ENCODE data around the gene SLC30A1.
"Not testable (repeated sequence)": the region's sequence is repeated elsewhere in the genome, so short reads cannot be mapped to it uniquely, and the experiment has no call there.

SLC30A1 gene

DNA sequence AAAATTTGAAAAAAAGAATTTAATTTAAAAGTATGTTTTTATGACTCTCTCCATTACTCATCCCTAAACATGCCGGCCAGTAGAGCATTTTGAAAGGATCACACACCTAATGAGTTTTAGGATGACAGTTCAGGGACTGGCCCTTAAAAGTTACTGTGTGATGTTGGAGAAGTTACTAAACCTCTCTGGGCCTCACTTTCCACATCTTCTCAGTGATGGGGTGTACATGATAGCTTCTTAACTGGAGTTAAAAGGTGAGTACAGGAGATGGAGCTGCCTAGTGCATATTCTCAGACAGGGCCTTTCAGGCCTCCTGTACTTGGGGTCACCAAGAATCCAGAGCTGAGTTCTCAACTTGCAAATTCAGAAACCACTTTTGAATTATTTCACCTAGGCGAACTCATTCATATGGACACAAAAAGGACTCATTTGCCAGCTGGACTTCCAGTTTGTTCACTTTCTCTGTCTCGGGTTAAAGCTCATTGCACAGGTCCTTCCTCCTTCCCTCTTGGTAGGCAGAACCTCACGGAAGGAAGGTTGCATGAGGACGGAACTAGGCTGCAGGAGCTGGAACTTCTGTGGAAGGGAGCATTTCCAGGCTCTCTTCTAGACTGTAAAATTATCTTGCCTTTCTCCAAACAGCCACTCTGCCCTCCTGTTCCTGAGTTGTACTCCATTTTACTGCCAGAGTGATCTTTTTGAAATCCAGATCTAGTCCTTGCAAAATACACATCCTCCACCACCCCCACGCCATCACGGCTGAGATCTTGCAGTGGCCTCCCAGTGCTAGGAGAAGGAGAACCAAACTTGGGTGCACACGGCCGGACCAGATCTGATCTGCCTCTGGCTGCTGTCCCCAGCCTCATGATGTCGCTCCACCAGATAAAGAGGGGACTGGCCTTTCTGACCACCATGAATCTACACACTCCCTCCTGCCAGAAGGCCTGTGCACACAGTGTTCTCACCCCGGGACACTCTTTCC is 4.3 kb upstream of the SLC30A1 start:
- DNase-seq (ENCODE audit: low read depth in 2 of 2), result no peak

DNA sequence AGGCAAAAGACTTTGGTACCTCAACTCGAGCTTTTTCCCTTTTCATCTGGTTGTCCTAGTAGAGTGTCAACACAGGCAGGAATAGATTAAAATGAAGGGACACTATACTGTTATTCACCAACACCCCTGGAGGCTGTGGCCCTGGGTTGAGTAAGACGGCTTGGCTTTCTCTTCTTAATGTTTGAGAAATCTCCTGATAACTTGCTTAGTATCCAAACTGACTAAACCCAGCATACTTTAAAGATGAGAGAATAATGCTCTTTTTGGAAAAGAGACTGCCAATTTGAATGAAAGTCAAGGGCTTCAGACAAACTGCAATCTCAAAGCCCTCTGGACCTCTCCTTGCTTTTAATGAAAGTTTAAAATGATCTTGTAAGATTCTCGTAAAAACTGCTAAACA is 2.6 kb upstream of the SLC30A1 start:
- peak; percentile 24 to 28 for DNase-seq (ENCODE audit: low read depth in 2 of 2)

DNA sequence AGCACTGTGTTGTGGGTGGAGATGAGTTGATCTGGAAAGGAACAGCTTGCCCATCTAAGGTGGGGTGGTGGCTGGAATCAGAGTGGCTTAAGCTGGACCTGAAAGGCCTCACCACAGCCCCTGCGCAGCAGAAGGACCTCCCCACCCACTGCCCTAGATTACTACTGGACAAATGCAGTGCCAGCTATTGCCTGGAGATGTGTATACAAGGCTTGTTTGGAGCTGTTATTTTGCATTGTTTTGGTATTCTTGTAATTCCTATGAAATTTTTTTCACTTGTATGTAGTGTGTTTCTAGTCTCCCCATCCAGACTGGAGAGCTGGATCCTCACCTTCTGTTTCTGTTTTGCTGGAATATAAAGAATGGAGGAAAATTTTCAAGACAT is 1.3 kb upstream of the SLC30A1 start:
- DNase-seq (ENCODE audit: low read depth in 2 of 2), result no peak

DNA sequence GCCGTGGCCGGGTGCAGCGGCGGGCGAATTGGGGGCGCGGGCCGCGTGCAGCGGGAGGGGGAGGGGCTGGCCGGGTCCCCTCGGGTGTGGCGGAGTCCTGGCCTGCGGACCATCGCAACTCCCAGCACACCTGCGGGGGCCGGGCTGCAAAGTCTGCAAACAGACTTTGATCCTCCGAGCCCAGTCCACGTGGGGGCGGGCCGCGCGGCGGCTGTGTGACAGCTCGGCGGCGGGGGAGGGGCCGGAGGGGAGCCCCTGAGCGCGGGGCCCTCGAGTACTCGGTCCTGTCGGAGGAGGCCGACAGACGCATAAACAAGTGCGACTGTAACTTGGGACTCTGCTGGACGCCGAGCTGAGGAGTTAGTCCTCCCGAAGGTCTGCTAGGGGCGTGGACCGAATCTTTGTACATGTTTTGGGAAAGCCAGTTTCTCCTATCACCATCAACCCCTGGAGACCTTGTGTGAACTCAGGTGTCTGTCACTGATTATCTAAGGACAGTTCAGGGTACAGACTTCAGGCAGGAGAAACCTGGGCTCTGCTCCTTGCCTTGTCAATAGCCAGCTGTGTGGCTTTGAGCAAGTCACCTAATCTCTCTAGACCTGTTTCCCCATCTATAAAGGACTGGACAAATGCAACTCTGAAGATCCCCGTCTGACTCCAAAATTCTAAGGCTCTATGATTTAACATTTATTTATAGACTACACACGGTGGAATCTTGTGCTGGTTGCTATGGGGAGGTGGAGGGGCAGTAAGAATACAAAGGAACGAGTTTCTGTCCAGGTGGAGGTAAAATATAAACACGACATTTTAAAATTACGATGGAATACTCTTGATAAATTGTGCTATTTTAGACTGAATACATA is 710 bp upstream of the SLC30A1 start:
- DNase-seq (ENCODE audit: low read depth in 2 of 2), result no peak

DNA sequence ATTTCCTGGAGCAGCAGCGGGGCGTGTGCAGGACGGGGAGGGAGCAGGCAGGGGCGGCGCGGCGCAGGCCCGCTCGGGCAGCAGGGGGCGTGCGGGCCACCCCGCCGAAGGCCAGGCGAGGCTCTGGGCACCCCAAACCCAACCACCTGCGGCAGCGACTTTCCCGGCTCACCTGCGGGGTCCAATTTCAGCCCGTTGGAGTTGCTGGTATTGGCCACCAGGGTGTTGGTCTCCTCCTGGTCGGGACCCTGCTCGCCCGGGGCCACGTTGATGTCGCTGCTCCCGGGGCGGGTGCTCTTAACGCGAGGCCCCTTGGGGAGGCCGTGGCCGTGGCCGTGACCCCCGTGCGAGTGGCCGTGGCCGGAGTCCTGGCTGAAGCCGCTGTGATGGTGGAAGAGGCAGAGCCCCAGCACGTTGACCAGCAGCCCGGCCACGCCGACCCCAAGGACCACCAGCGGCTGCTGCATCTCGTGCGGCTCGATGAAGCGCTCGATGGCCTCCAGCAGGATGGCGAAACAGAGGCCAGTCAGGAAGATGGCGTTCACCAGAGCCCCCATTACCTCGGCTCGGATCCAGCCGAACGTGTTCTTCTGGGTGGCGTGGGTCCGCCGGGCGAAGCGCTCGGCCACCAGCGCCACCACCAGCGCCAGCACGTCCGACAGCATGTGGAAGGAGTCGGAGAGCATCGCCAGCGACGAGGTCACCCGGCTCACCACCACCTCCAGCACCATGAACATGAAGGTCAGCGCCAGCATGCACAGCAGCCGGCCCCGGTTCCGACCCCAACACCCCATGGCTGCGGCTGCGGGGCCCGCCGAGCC is 932 bp downstream of the SLC30A1 start:
- peak in 1 of 2 experiments; percentile 37 for DNase-seq (ENCODE audit: low read depth in 2 of 2)

DNA sequence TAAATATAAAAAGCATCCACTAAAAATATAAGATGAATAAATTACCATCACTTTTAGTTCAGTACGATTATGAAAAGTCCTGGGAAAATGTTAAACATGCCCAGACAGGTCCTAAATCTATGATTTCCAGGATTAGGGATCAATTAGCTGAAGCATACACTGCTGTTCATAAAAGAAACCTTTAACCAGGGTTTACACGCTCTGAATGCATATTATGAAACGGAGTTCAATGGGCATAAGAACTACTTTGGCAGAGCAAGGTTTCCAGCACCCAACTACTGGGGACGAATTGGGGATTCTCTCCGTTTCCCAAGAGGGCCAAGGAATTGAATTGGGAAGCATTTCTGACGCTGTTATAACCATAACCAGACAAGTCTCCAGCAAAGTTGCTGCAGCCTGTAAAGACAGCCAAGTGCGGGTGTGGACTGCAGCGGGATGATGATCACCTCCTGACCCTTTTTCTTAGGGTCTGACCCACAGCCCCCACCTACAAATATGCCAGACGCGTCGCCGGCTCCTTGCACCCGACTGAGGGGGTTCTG is 1.6 kb downstream of the SLC30A1 start:
- no peak for DNase-seq (ENCODE audit: low read depth in 2 of 2)

DNA sequence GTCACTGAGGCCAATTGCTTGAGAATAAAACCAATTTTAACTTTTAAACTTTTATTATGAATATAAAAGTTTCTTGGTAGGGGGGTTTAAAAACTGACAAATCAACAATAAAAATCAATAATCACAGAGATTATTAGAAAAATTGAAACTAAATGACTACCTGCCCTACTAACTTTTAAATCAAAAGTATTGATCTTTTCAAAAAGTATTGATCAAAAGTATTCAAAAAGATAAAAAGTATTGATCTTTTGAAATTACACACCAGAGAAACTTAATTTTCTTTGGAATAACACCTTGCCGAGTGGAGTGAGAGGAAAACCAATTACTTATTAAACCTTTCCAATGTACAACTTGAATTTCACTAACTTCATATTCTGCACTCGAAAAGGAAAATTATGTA is 2.2 kb downstream of the SLC30A1 start:
- DNase-seq (ENCODE audit: low read depth in 2 of 2), result no peak

DNA sequence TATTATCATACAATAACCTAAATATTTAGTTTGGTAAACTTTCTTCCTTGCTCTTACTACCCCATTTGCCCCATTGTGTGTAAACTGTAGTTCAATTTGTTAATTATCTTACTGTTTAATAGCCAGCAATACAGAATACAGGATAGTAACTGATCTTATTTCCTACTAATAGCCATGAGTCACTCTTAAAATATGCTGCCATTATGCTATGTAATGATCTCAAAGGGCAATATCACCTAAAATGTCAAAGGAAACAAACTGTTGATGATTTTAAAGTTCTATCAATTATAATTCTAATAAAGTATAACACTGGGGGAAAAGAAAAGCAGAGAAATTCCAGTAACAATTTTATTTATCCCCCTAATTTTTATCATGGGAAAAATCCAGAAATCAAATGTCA is 4.3 kb downstream of the SLC30A1 start:
- DNase-seq (ENCODE audit: low read depth in 2 of 2), result no peak

DNA sequence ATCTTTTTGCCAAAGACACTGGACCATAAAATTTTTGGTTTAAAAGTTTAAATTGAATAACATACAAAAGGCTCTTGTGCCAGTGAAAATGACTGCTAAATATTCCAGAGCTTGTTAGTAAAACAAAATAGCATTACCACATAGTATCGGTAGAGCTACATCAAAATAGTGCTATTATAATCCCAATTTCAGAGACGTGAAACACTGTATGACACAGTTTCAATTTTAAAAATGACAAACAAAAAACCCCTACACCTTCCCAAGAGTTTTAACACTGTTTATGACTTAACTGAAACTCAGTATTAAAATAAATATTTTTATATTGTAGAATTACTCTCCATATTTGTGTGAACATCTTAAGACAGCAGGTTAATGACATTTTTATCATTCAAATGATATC is 7.0 kb downstream of the SLC30A1 start:
- no peak for DNase-seq (ENCODE audit: low read depth in 2 of 2)

DNA sequence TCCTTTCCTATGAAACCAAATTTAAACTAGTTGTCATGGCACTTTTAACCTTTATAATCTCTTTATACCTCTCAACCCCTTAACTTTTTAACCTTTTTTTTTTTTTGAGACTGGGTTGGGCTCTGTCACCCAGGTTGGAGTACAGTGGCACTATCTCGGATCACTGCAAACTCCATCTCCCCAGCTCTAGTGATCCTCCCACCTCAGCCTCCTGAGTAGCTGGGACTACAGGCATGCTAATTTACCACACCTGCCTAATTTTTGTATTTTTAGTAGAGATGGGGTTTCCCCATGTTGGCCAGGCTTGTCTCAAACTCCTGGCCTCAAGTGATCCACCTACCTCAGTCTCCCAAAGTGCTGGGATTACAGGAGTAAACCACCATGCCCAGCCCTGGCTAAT is 8.6 kb downstream of the SLC30A1 start:
- not testable (repeated sequence) for DNase-seq (ENCODE audit: low read depth in 2 of 2)

DNA sequence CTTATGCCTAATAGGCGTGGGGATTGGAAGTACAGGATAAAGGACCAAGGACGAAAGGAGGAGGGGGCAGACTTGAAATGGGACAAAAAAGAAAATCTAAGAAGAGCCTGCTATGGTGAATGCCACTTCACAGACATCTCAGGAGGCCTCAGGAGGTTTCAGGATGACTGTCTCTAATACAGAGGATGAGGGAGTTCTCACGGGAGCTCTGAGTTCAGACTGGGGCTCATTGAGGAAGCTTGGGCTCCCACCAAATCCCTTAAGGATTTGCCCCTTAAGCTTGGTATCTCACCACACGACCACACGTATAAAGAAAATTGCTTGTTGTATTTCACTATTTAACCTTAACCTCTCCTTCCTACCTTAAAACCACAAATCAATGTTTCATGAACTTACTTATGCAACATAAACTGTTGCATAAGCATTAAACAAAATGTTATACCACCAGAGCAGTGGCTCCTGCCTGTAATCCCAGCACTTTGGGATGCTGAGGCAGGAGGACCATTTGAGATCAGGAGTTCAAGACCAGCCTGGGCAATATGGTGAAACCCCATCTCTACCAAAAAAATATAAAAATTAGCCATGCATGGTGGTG is 12.4 kb downstream of the SLC30A1 start:
- no peak for DNase-seq (ENCODE audit: low read depth in 2 of 2)

DNA sequence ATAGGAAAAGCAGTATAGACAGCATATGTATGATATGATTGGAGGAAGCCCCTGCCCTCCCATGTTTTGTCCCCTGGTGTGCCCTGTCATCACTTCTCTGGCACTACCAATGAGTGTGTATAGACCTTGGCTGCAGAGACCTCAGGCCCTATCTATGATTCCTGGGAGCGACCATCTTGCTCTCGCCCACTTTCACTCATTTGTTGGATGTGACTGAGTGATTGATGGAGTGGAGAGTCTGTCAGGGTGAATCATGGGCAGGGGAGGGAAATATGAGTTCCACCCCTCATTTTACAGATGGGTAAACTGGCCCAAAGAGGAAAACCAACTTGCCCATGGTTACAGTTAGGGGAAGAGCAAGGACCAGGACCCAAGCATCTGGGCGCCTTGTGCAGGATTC is 14.9 kb downstream of the SLC30A1 start:
- DNase-seq (ENCODE audit: low read depth in 2 of 2), result no peak

DNA sequence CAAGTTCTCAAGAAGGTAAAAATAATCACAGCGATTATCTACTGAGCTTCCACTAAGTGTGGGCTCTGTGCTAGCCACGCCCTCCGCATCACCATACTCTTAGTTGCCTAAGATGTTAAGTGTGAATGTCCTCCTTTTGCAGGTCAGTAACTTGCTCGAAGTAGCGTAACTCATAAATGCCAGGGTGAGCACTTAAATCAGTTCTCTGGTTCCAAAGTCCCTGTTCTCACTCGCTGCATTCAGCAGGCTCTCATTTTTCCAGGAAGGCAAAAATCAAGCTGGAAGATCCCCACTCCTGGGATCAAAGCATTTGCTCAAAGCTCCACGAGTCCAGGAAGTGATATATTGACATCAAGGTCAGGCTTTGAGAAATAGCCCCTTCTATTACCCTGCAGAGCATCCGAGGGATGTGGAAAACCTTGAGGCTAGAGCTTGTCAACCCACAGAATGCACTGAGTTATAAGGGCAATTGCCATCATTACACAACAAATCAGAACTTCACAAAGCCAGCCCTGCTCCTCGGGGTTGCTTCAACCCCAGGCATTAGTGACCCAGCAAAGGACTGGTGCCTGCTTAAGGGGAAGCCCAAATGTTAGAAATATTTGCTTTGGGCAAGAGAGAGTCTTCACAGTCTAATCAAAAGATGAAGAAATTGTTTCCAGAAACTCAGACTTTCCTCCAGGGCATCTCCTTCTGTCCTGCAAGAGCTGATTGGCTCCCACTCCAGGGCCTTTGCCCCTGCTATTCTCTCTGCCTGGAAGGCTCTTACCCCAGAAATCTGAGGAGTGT is 19.5 kb downstream of the SLC30A1 start:
- DNase-seq (ENCODE audit: low read depth in 2 of 2), result no peak

DNA sequence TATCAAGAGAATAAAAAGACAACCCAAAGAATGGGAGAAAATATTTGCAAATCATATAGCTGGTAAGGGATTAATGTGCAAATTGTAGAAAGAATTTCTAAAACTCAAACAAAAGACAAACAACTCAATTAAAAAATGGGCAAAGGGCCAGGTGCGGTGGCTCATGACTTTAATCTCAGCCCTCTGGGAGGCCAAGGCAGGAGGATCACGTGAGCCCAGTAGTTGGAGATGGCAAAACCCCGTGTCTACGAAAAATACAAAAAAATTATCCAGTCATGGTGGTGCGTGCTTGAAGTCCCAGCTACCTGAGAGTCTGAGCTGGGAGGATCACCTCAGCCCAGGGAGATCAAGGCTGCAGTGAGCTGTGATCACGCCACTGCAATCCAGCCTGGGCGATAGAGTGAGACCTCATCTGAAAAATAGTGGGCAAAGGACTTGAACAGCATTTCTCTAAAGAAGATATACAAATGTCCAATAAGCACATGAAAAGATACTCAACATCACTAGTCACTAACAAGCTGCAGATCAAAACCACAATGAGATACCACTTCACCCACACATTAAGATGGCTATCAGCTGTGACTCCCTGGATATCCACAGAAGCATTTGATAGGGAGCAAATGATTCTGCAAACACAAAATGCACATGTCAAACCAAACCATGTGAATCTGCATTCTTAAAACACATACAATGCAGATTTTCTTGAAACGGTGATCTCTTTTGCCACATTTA is 20.9 kb downstream of the SLC30A1 start:
- no peak for DNase-seq (ENCODE audit: low read depth in 2 of 2)

DNA sequence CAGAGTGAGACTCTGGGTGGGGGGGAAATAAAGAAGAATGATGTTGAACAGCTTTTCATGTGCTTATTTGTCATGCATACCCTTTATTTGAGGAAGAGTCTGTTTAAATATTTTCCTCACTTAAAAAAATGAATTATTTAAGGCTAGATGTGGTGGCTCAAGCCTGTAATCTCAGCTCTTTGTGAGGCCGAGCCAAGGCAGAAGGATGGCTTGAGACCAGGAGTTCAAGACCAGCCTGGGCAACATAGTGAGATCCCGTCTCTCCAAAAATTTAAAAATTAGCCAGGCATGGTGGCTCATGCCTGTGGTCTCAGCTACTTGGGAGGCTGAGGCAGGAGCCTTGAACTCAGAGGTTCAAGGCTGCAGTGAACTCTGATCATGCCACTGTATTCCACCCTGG is 25.4 kb downstream of the SLC30A1 start:
- DNase-seq (ENCODE audit: low read depth in 2 of 2), result no peak

DNA sequence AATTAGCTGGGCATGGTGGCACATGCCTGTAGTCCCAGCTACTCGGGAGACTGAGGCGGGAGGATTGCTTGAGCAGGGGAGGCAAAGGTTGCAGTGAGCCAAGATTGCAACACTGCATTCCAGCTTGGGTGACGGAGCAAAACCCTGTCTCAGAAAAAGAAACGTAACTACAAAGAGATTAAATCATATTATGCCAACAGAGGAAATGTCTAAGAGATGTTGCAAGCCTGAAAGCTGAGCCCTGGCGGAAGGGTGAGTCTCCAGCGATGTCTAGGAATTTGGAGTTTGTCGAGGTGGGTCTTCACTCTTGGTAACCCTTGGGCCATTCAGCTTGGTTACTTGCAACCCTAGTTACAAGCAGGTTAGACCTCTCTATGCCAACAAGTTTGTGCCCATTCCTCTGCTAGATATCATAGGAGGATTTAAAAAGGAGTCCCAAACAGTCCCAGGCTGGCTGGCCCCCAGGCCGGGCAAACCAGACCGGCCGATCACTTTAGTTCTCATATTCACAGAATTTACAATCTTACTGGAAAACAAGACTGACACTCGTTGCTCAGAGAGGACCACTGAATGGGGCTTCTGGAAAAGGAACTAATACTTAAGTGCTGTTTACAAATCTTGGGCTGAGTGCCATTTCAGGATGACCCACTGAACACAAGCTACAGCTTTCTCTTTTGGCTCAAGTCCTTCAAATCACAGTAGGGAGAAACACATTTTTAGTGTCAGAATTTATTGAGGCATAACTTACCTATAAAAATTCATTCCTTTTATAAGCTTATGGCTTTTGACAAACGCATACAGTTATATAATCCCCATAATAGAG is 27.1 kb downstream of the SLC30A1 start:
- peak; percentile 9 to 19 for DNase-seq (ENCODE audit: low read depth in 2 of 2)

DNA sequence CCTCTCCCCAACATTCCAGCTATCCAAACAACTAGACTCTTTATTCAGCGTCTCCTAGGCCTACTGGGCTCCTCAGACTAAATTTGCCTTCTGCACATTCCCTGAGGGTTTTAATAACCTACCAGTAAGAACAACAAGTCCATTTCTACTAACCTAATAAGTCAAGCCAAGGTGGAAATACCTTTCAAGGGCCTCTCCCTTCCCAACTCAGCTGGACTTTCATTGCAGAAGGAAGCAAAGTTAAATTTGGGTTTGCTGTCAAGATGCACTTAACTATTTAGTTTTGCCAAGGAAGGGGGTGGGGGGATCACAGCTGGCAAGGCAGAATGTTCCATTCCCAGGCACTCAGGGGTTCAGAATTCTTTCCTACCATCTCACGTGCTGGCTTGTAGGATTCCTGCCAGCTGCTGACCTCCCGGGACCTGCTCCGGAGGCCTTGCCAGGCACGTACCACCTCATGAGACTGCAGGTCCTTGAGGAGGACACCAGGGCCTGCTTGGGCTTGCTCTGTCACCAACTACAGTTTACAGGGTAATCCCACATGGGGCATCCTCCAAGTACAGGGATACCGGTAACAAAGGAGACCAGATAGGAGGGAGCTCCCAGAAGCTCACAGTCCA is 29.8 kb downstream of the SLC30A1 start:
- no peak for DNase-seq (ENCODE audit: low read depth in 2 of 2)
